ENCODE data around the gene OPCML. TPM values are rescaled to one million over a fixed set of nuclear protein-coding genes. Genes with fewer than 3 reads are reported as not detected.

The OPCML gene
- total RNA-seq, 1 experiment from 2014 or later = 0.13 TPM

GRCh38 chr11:132822276-132822675 is 710.0 kb downstream of the OPCML start:
- TF ChIP-seq CTCF (conservative IDR thresholded peaks at IDR 0.05; ENCODE audit: low read depth, low read length) (no peak), EZH2 (IDR thresholded peaks at IDR 0.05; ENCODE audit: borderline replicate concordance, low read depth, low read length, poor library complexity, severe bottlenecking) (no peak)
- H3K36me3 ChIP-seq (ENCODE audit: insufficient read depth, low read length, poor library complexity, severe bottlenecking) = no peaks in the 10 kb centered on the region
- ChIA-PET CTCF (no interaction called here), POLR2A (ENCODE audit: low non-redundant PET) (no interaction called here)
- no TSS peak for BruUV-seq (replicated peaks)
- peaks cover 4% of the 10 kb centered on the region for H3K9me3 ChIP-seq (ENCODE audit: low read depth, low read length, poor library complexity, severe bottlenecking)
- no peak overlapping the region for H3K4me3 ChIP-seq (ENCODE audit: low read depth, low read length, poor library complexity, severe bottlenecking)
- H3K4me1 ChIP-seq (ENCODE audit: insufficient read depth, low read length, poor library complexity, severe bottlenecking) = no peaks in the 10 kb centered on the region
- H3K27ac ChIP-seq (ENCODE audit: low read depth, low read length, poor library complexity, severe bottlenecking) = no peak overlapping the region
- intact Hi-C loops (cut with micrococcal nuclease; ENCODE audit: unreplicated experiment) = no loop called here
- peaks cover 32% of the 10 kb centered on the region for H3K27me3 ChIP-seq (replicated peaks; ENCODE audit: insufficient read depth, low read depth, low read length, poor library complexity)
- no peak for DNase-seq (ENCODE audit: low spot score)

GRCh38 chr11:132821499-132821898 is 710.8 kb downstream of the OPCML start:
- Histone ChIP-seq H3K27ac (ENCODE audit: low read depth, low read length, poor library complexity, severe bottlenecking) (no peak overlapping the region), H3K36me3 (ENCODE audit: insufficient read depth, low read length, poor library complexity, severe bottlenecking) (no peaks in the 10 kb centered on the region), H3K27me3 (replicated peaks; ENCODE audit: insufficient read depth, low read depth, low read length, poor library complexity) (peaks cover 32% of the 10 kb centered on the region), H3K4me3 (ENCODE audit: low read depth, low read length, poor library complexity, severe bottlenecking) (no peak overlapping the region), H3K4me1 (ENCODE audit: insufficient read depth, low read length, poor library complexity, severe bottlenecking) (no peaks in the 10 kb centered on the region), H3K9me3 (ENCODE audit: low read depth, low read length, poor library complexity, severe bottlenecking) (peaks cover under 1% of the 10 kb centered on the region)
- ChIA-PET CTCF (interaction anchor here (0.6 kb wide), 1 partner anchor 35 kb away, joined by 3 read pairs; no protein-coding TSS in a partner anchor), POLR2A (ENCODE audit: low non-redundant PET) (no interaction called here)
- DNase-seq (ENCODE audit: low spot score) = no peak
- intact Hi-C loops (cut with micrococcal nuclease; ENCODE audit: unreplicated experiment) = no loop called here
- TF ChIP-seq EZH2 (IDR thresholded peaks at IDR 0.05; ENCODE audit: borderline replicate concordance, low read depth, low read length, poor library complexity, severe bottlenecking) (no peak), CTCF (conservative IDR thresholded peaks at IDR 0.05; ENCODE audit: low read depth, low read length) (no peak)
- BruUV-seq (replicated peaks) = no TSS peak

- intact Hi-C loops (cut with micrococcal nuclease; ENCODE audit: unreplicated experiment) = no loop called here
- H3K36me3 ChIP-seq (ENCODE audit: insufficient read depth, low read length, poor library complexity, severe bottlenecking) = no peaks in the 10 kb centered on the region
- H3K4me1 ChIP-seq (ENCODE audit: insufficient read depth, low read length, poor library complexity, severe bottlenecking) = no peaks in the 10 kb centered on the region
- TF ChIP-seq CTCF (conservative IDR thresholded peaks at IDR 0.05; ENCODE audit: low read depth, low read length) (no peak), EZH2 (IDR thresholded peaks at IDR 0.05; ENCODE audit: borderline replicate concordance, low read depth, low read length, poor library complexity, severe bottlenecking) (no peak)
- POLR2A ChIA-PET (ENCODE audit: low non-redundant PET) = no interaction called here
- no TSS peak for BruUV-seq (replicated peaks)
- no peak overlapping the region for H3K27ac ChIP-seq (ENCODE audit: low read depth, low read length, poor library complexity, severe bottlenecking)
- CTCF ChIA-PET = interaction anchor here (0.6 kb wide), 1 partner anchor 36 kb away, joined by 3 read pairs; no protein-coding TSS in a partner anchor
- no peaks in the 10 kb centered on the region for H3K9me3 ChIP-seq (ENCODE audit: low read depth, low read length, poor library complexity, severe bottlenecking)
- DNase-seq (ENCODE audit: low spot score) = no peak
- H3K4me3 ChIP-seq (ENCODE audit: low read depth, low read length, poor library complexity, severe bottlenecking) = no peak overlapping the region
- H3K27me3 ChIP-seq (replicated peaks; ENCODE audit: insufficient read depth, low read depth, low read length, poor library complexity) = peaks cover 34% of the 10 kb centered on the region
These were observed 711.3 kb downstream of the OPCML start for GRCh38 chr11:132821014-132821413.

Data from A673 (cell line).